H1 (cell line): ENCODE measurements around the gene PCDHGB5. TPM values are rescaled to one million over a fixed set of nuclear protein-coding genes. Genes with fewer than 3 reads are reported as not detected.

Experiments
- polyA plus RNA-seq, 7 experiments: library from polyadenylated mRNA; depleted of rRNA in 3 of 7; stranded (reverse) in 5 of 7; unstranded in 2 of 7; fragments of >200 nt in 5 of 7; fragments of 200-250 nt in 2 of 7; gene quantifications; 1 replicate in 5 of 7; 2 replicates in 1 of 7; 4 replicates in 1 of 7; pipeline versions ENCODE4 v1.2.1 to v1.2.3, GENCODE V29; 2011 to 2013; ENCODE audit warnings: missing spikeins in 2 of 7, mixed read lengths in 2 of 7
- total RNA-seq: library from RNA; stranded (reverse); fragmentation: NEBNext Ultra II Directional; extraction: Animal tissue kit (Norgen Biotek cat#: 25700); gene quantifications from 2 replicates; pipeline ENCODE4 v1.2.1, GENCODE V29; 2021

PCDHGB5 gene
- total and polyA plus RNA-seq, 2 of the 8 experiments (the other 6 are each of a cell fraction or from before 2014, with no cell fraction given) = 1.1 to 2.6 TPM

Other genes starting within 250 kb of the PCDHGB5 start
Only the 30 nearest of the 37 such genes appear.
- gene PCDHB9, start 210.8 kb upstream of the PCDHGB5 start, total RNA-seq = 1.6 and 3.8 TPM in 2 replicates
- 0.68 and 0.88 TPM in 2 replicates for gene PCDHB9, start 210.8 kb upstream of the PCDHGB5 start, polyA plus RNA-seq (2011; rRNA removed)
- 1.8 and 1.9 TPM in 2 replicates for gene PCDHB10, start 205.6 kb upstream of the PCDHGB5 start, total RNA-seq
- 1.3 and 1.5 TPM in 2 replicates for gene PCDHB10, start 205.6 kb upstream of the PCDHGB5 start, polyA plus RNA-seq (2011; rRNA removed)
- 0.86 and 1.4 TPM in 2 replicates for gene PCDHB11, start 198.3 kb upstream of the PCDHGB5 start, total RNA-seq
- gene PCDHB11, start 198.3 kb upstream of the PCDHGB5 start, polyA plus RNA-seq (2011; rRNA removed) = 0.50 and 0.63 TPM in 2 replicates
- 2.0 and 3.0 TPM in 2 replicates for gene PCDHB12, start 189.2 kb upstream of the PCDHGB5 start, total RNA-seq
- gene PCDHB12, start 189.2 kb upstream of the PCDHGB5 start, polyA plus RNA-seq (2011; rRNA removed) = 1.1 and 1.9 TPM in 2 replicates
- 1.1 and 1.4 TPM in 2 replicates for gene PCDHB13, start 184.0 kb upstream of the PCDHGB5 start, total RNA-seq
- 1.1 and 1.5 TPM in 2 replicates for gene PCDHB13, start 184.0 kb upstream of the PCDHGB5 start, polyA plus RNA-seq (2011; rRNA removed)
- gene PCDHB14, start 174.6 kb upstream of the PCDHGB5 start, total RNA-seq = 2.7 and 2.9 TPM in 2 replicates
- 2.5 and 2.7 TPM in 2 replicates for gene PCDHB14, start 174.6 kb upstream of the PCDHGB5 start, polyA plus RNA-seq (2011; rRNA removed)
- 3.9 and 4.0 TPM in 2 replicates for gene PCDHB15, start 152.6 kb upstream of the PCDHGB5 start, total RNA-seq
- 2.8 and 4.9 TPM in 2 replicates for gene PCDHB15, start 152.6 kb upstream of the PCDHGB5 start, polyA plus RNA-seq (2011; rRNA removed)
- not detected in 2 replicates for gene SLC25A2, start 93.9 kb upstream of the PCDHGB5 start, total RNA-seq
- gene SLC25A2, start 93.9 kb upstream of the PCDHGB5 start, polyA plus RNA-seq (2011; rRNA removed) = 0.05 TPM in 1 of 2 replicates, not detected in the other
- gene TAF7, start 77.2 kb upstream of the PCDHGB5 start, total RNA-seq = 99.4 and 101 TPM in 2 replicates
- gene TAF7, start 77.2 kb upstream of the PCDHGB5 start, polyA plus RNA-seq (2011; rRNA removed) = 23.6 and 29.8 TPM in 2 replicates
- 0.84 and 0.89 TPM in 2 replicates for gene PCDHGA1, start 67.4 kb upstream of the PCDHGB5 start, total RNA-seq
- gene PCDHGA1, start 67.4 kb upstream of the PCDHGB5 start, polyA plus RNA-seq (2011; rRNA removed) = 0.57 and 1.1 TPM in 2 replicates
- 0.31 and 0.32 TPM in 2 replicates for gene PCDHGA2, start 59.2 kb upstream of the PCDHGB5 start, total RNA-seq
- 0.39 and 0.61 TPM in 2 replicates for gene PCDHGA2, start 59.2 kb upstream of the PCDHGB5 start, polyA plus RNA-seq (2011; rRNA removed)
- 0.25 and 0.39 TPM in 2 replicates for gene PCDHGA3, start 54.1 kb upstream of the PCDHGB5 start, total RNA-seq
- gene PCDHGA3, start 54.1 kb upstream of the PCDHGB5 start, polyA plus RNA-seq (2011; rRNA removed) = 0.15 and 0.30 TPM in 2 replicates
- gene PCDHGB1, start 47.8 kb upstream of the PCDHGB5 start, total RNA-seq = 2.8 and 3.9 TPM in 2 replicates
- gene PCDHGB1, start 47.8 kb upstream of the PCDHGB5 start, polyA plus RNA-seq (2011; rRNA removed) = 1.3 and 2.0 TPM in 2 replicates
- 1.9 and 2.5 TPM in 2 replicates for gene PCDHGA4, start 42.9 kb upstream of the PCDHGB5 start, total RNA-seq
- gene PCDHGA4, start 42.9 kb upstream of the PCDHGB5 start, polyA plus RNA-seq (2011; rRNA removed) = 1.4 and 1.7 TPM in 2 replicates
- gene PCDHGB2, start 38.0 kb upstream of the PCDHGB5 start, total RNA-seq = 2.8 and 2.9 TPM in 2 replicates
- 1.9 TPM in 2 replicates for gene PCDHGB2, start 38.0 kb upstream of the PCDHGB5 start, polyA plus RNA-seq (2011; rRNA removed)
- 1.0 and 1.3 TPM in 2 replicates for gene PCDHGA5, start 33.8 kb upstream of the PCDHGB5 start, total RNA-seq
- 1.1 TPM in 2 replicates for gene PCDHGA5, start 33.8 kb upstream of the PCDHGB5 start, polyA plus RNA-seq (2011; rRNA removed)
- 1.3 and 1.6 TPM in 2 replicates for gene PCDHGB3, start 27.7 kb upstream of the PCDHGB5 start, total RNA-seq
- gene PCDHGB3, start 27.7 kb upstream of the PCDHGB5 start, polyA plus RNA-seq (2011; rRNA removed) = 1.9 and 2.0 TPM in 2 replicates
- gene PCDHGA6, start 24.1 kb upstream of the PCDHGB5 start, total RNA-seq = 1.3 and 1.4 TPM in 2 replicates
- gene PCDHGA6, start 24.1 kb upstream of the PCDHGB5 start, polyA plus RNA-seq (2011; rRNA removed) = 2.0 TPM in 2 replicates
- 0.73 and 1.1 TPM in 2 replicates for gene PCDHGA7, start 15.2 kb upstream of the PCDHGB5 start, total RNA-seq
- 0.39 and 0.55 TPM in 2 replicates for gene PCDHGA7, start 15.2 kb upstream of the PCDHGB5 start, polyA plus RNA-seq (2011; rRNA removed)
- 7.8 and 9.1 TPM in 2 replicates for gene PCDHGB4, start 10.2 kb upstream of the PCDHGB5 start, total RNA-seq
- gene PCDHGB4, start 10.2 kb upstream of the PCDHGB5 start, polyA plus RNA-seq (2011; rRNA removed) = 8.0 and 9.7 TPM in 2 replicates
- 1.4 and 1.7 TPM in 2 replicates for gene PCDHGA8, start 5.3 kb upstream of the PCDHGB5 start, total RNA-seq
- 0.79 and 1.2 TPM in 2 replicates for gene PCDHGA8, start 5.3 kb upstream of the PCDHGB5 start, polyA plus RNA-seq (2011; rRNA removed)
- gene PCDHGA9, start 4.8 kb downstream of the PCDHGB5 start, total RNA-seq = 1.1 and 1.2 TPM in 2 replicates
- 0.61 and 0.79 TPM in 2 replicates for gene PCDHGA9, start 4.8 kb downstream of the PCDHGB5 start, polyA plus RNA-seq (2011; rRNA removed)
- 3.4 and 4.1 TPM in 2 replicates for gene PCDHGB6, start 10.1 kb downstream of the PCDHGB5 start, total RNA-seq
- 4.1 and 4.3 TPM in 2 replicates for gene PCDHGB6, start 10.1 kb downstream of the PCDHGB5 start, polyA plus RNA-seq (2011; rRNA removed)
- 2.1 and 2.2 TPM in 2 replicates for gene PCDHGA10, start 15.0 kb downstream of the PCDHGB5 start, total RNA-seq
- gene PCDHGA10, start 15.0 kb downstream of the PCDHGB5 start, polyA plus RNA-seq (2011; rRNA removed) = 6.4 and 7.1 TPM in 2 replicates
- gene PCDHGB7, start 19.7 kb downstream of the PCDHGB5 start, total RNA-seq = 8.7 and 9.5 TPM in 2 replicates
- 4.1 and 5.5 TPM in 2 replicates for gene PCDHGB7, start 19.7 kb downstream of the PCDHGB5 start, polyA plus RNA-seq (2011; rRNA removed)
- gene PCDHGA11, start 23.1 kb downstream of the PCDHGB5 start, total RNA-seq = 8.2 and 8.3 TPM in 2 replicates
- 2.2 and 2.7 TPM in 2 replicates for gene PCDHGA11, start 23.1 kb downstream of the PCDHGB5 start, polyA plus RNA-seq (2011; rRNA removed)
- 1.0 and 1.3 TPM in 2 replicates for gene PCDHGA12, start 32.6 kb downstream of the PCDHGB5 start, total RNA-seq
- gene PCDHGA12, start 32.6 kb downstream of the PCDHGB5 start, polyA plus RNA-seq (2011; rRNA removed) = 0.88 and 1.2 TPM in 2 replicates
- gene PCDHGC3, start 78.0 kb downstream of the PCDHGB5 start, total RNA-seq = 18.6 and 19.6 TPM in 2 replicates
- 4.7 and 11.3 TPM in 2 replicates for gene PCDHGC3, start 78.0 kb downstream of the PCDHGB5 start, polyA plus RNA-seq (2011; rRNA removed)
- gene PCDHGC4, start 87.1 kb downstream of the PCDHGB5 start, total RNA-seq = 2.4 and 2.6 TPM in 2 replicates
- gene PCDHGC4, start 87.1 kb downstream of the PCDHGB5 start, polyA plus RNA-seq (2011; rRNA removed) = 2.1 and 2.8 TPM in 2 replicates
- 0.78 and 1.1 TPM in 2 replicates for gene PCDHGC5, start 91.1 kb downstream of the PCDHGB5 start, total RNA-seq
- gene PCDHGC5, start 91.1 kb downstream of the PCDHGB5 start, polyA plus RNA-seq (2011; rRNA removed) = 0.41 and 0.66 TPM in 2 replicates